NCI-H146 (cell line): ENCODE data around the gene AMY2B.
"Not testable (repeated sequence)": the region's sequence is repeated elsewhere in the genome, so short reads cannot be mapped to it uniquely, and the experiment has no call there.

Experiments
- DNase-seq: peaks from one replicate; lab custom pipeline; 2025; lab: John Stamatoyannopoulos, UW

The AMY2B gene

DNA sequence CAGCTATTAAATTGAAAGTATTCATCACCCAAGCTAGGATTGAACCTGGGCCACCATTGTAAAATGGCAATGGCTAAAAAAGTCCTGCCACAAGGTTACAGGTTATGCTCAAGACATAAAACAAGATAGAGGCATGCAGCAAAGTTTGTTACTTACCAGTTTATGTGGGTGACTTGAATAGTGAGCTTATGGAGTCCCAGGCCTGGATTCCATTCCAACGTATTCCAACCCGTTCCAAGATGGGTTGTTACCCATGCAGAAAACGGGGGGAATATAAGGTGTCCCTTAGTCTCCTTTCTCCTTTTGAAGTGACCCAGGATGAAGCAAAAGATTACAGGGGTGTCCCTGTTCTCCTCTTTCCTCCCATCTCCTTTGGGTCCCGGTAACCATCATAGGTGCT is 56.0 kb downstream of the AMY2B start:
- DNase-seq: not testable (repeated sequence)
